GM10248 (cell line): Measurements from ENCODE around the gene BANP.

Experiments
- CTCF ChIA-PET: fragments of 300-600 bp; sonication (Branson Sonifier 250); formaldehyde crosslinking; extraction: SDS; loops from one replicate; lab custom pipeline; 2021; ENCODE audit warnings: antibody characterized with exemption; lab: Yijun Ruan, JAX
- POLR2A ChIA-PET: fragments of 350-650 bp; sonication (Branson Sonifier 250); formaldehyde crosslinking; extraction: SDS; loops from one replicate; lab custom pipeline; 2020; ENCODE audit warnings: antibody characterized with exemption; lab: Yijun Ruan, JAX
- DNase-seq: peaks from one replicate; pipeline ENCODE4 v3.0.0; 2012; ENCODE audit errors: extremely low spot score
- TF ChIP-seq, protein P1 (sequence below): IDR thresholded peaks from 2 replicates; pipeline ENCODE4 v1.5.1; 2012; ENCODE audit warnings: mild to moderate bottlenecking, low read depth; ENCODE audit errors: extremely low read depth, missing control alignments, control extremely low read depth

The BANP gene

DNA sequence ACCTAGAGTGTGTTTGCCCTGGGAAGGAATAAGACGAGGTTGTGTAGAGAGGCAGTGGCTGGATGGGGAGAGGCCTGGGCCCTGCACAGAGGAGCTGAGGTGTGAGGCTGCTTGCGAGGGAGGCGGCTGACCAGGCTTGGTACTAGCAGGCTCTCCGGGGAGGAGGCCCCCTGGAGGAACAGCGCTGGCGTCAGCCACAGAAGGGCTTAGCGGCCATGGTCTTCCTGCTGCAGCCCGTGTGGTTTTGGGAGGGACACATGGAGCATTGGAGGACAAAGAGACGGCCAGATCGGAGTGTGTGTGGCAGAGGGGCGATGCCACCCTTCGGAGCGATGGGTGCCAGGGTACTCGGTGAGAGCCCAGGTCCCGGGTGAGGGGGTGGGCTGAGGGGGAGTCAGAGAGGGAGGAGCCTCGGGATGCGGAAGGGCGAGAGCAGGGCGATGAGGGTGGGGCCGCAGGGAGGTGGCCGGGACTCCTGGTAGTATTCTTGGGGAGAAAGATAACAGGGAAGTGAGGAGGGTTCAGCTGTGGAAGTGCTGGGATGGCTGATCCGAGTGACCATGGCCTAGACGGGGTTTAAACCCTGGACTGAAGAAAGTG lies 8.3 kb downstream of the BANP start:
- ChIA-PET CTCF (interaction anchor here (1.9 kb wide), 1 partner anchor 14 kb away, joined by 6 read pairs; no protein-coding TSS in a partner anchor), POLR2A (no interaction called here)
- TF ChIP-seq, protein P1, sequence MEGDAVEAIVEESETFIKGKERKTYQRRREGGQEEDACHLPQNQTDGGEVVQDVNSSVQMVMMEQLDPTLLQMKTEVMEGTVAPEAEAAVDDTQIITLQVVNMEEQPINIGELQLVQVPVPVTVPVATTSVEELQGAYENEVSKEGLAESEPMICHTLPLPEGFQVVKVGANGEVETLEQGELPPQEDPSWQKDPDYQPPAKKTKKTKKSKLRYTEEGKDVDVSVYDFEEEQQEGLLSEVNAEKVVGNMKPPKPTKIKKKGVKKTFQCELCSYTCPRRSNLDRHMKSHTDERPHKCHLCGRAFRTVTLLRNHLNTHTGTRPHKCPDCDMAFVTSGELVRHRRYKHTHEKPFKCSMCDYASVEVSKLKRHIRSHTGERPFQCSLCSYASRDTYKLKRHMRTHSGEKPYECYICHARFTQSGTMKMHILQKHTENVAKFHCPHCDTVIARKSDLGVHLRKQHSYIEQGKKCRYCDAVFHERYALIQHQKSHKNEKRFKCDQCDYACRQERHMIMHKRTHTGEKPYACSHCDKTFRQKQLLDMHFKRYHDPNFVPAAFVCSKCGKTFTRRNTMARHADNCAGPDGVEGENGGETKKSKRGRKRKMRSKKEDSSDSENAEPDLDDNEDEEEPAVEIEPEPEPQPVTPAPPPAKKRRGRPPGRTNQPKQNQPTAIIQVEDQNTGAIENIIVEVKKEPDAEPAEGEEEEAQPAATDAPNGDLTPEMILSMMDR, result no peak
- DNase-seq, result no peak

GRCh38 chr16:87960296-87960695 lies 9.1 kb downstream of the BANP start:
- DNase-seq, result no peak
- CTCF ChIA-PET, result interaction anchor here (1.2 to 1.9 kb wide), 2 partner anchors 8 to 13 kb away, joined by 3 to 6 read pairs; no protein-coding TSS in a partner anchor
- POLR2A ChIA-PET, result no interaction called here
- TF ChIP-seq, protein P1, result no peak

- ChIA-PET POLR2A (no interaction called here), CTCF (interaction anchor here (1.2 to 1.9 kb wide), 2 partner anchors 8 to 12 kb away, joined by 3 to 6 read pairs; no protein-coding TSS in a partner anchor)
- TF ChIP-seq, protein P1, result no peak
- DNase-seq, result no peak
These were observed 9.6 kb downstream of the BANP start for GRCh38 chr16:87960852-87961251.

DNA sequence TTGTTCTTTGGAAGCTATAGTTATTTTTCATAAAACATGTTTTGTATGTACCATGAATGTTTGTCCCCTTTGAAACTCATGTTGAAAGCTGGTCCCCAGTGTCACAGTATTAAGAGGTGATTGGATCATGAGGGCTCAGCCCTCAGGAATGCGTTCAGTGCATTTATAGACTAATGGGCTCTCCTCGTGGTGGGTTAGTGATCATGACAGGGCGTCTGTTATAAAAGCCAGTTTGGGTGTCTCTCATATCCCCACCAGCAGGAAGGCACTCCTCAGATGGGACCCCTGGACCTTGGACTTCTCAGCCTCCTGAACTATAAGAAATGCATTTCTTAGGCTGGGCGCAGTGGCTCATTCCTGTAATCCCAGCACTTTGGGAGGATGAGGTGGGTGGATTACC lies 10.4 kb downstream of the BANP start:
- TF ChIP-seq, protein P1, result no peak
- CTCF ChIA-PET, result no interaction called here
- POLR2A ChIA-PET, result no interaction called here
- DNase-seq, result no peak

DNA sequence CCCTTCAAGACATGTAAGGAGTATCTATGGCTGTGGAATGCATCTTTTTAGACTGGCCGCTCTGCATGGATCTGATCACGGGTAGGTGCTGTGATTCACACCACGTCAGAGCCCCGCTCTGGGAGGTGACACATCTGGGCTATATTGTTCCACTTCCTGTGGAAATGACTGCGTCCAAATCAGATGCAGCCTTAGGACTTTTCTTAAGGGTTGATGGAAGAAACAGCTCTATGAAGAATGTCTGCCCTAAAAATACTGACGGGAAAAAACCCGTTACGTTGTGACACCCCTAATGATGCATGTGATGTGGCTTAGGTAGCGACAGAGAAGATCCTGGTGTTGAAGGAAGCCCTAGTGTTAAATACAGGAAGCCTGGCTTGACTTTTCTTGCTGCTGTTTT lies 12.2 kb downstream of the BANP start:
- no peak for DNase-seq
- ChIA-PET CTCF (interaction anchor here (1.1 to 1.4 kb wide), 3 partner anchors 9 to 20 kb away, joined by 3 read pairs; no protein-coding TSS in a partner anchor), POLR2A (no interaction called here)
- TF ChIP-seq, protein P1, result no peak

GRCh38 chr16:87964049-87964659 lies 12.9 kb downstream of the BANP start:
- TF ChIP-seq, protein P1, result no peak
- ChIA-PET POLR2A (no interaction called here), CTCF (interaction anchor here (1.1 to 1.4 kb wide), 2 partner anchors 15 to 20 kb away, joined by 3 read pairs; no protein-coding TSS in a partner anchor)
- DNase-seq, result no peak
